CD14-positive monocyte (primary cell): ENCODE data around the gene CNOT3. TPM values are rescaled to one million over a fixed set of nuclear protein-coding genes. Genes with fewer than 3 reads are reported as not detected.

Experiments
- DNase-seq, 3 donors: peaks; one replicate each; pipeline ENCODE4 v3.0.0-alpha.2; 2011 to 2022
- H2AFZ ChIP-seq: 2 replicates; pipeline ENCODE4 v1.6.0; 2012; ENCODE audit warnings: mild to moderate bottlenecking, low read depth, low read length, inconsistent platforms; ENCODE audit not compliant: insufficient read depth, poor library complexity, severe bottlenecking
- H3K27ac ChIP-seq, 2 donors: 1 replicate in 1 of 2; 2 replicates in 1 of 2; pipeline ENCODE4 v1.5.1; 2012 to 2013; ENCODE audit warnings: low read length in 2 of 2, control low read depth in 1 of 2, inconsistent platforms in 1 of 2, low read depth in 1 of 2, mild to moderate bottlenecking in 1 of 2
- H3K27me3 ChIP-seq, 2 donors: one replicate each; pipeline versions ENCODE4 v1.6.0 to v1.6.1; 2011 to 2013; ENCODE audit warnings: low read length in 2 of 2; ENCODE audit not compliant: control insufficient read depth in 2 of 2, insufficient read depth in 2 of 2
- H3K36me3 ChIP-seq, 2 donors: replicated peaks in 1 of 2; 1 replicate in 1 of 2; 2 replicates in 1 of 2; pipeline versions ENCODE4 v1.5.1 to v1.6.1; 2012 to 2013; ENCODE audit warnings: low read length in 2 of 2, control low read depth in 1 of 2, inconsistent platforms in 1 of 2, mild to moderate bottlenecking in 1 of 2; ENCODE audit not compliant: insufficient read depth in 2 of 2, control insufficient read depth in 1 of 2
- H3K4me1 ChIP-seq, 2 donors: 1 replicate in 1 of 2; 2 replicates in 1 of 2; pipeline versions ENCODE4 v1.5.1 to v1.6.1; 2012 to 2013; ENCODE audit warnings: low read length in 2 of 2, control low read depth in 1 of 2, inconsistent platforms in 1 of 2, mild to moderate bottlenecking in 1 of 2, moderate library complexity in 1 of 2; ENCODE audit not compliant: insufficient read depth in 2 of 2, control insufficient read depth in 1 of 2
- H3K4me2 ChIP-seq: replicated peaks from 2 replicates; pipeline ENCODE3; 2012; ENCODE audit warnings: low read length, moderate library complexity, mild to moderate bottlenecking; ENCODE audit not compliant: poor library complexity, severe bottlenecking; ENCODE audit errors: extremely low read depth
- H3K4me3 ChIP-seq, 3 experiments: fragments of 200-600 bp in 1 of 3; sonication (generic) in 1 of 3; replicated peaks in 1 of 3; 1 replicate in 2 of 3; 2 replicates in 1 of 3; pipeline ENCODE4 v1.5.1; 2011 to 2013; ENCODE audit warnings: low read length in 3 of 3, mild to moderate bottlenecking in 3 of 3, control low read depth in 2 of 3, low read depth in 2 of 3, inconsistent platforms in 1 of 3, moderate library complexity in 1 of 3
- H3K79me2 ChIP-seq: 2 replicates; pipeline ENCODE4 v1.6.0; 2012; ENCODE audit warnings: mild to moderate bottlenecking, control low read depth, inconsistent platforms, low read length, moderate library complexity; ENCODE audit not compliant: insufficient read depth
- H3K9ac ChIP-seq: 2 replicates; pipeline ENCODE4 v1.6.0; 2017; ENCODE audit warnings: low read length, mild to moderate bottlenecking; ENCODE audit not compliant: insufficient read depth, poor library complexity, severe bottlenecking
- H3K9me3 ChIP-seq, 2 donors: replicated peaks in 1 of 2; 1 replicate in 1 of 2; 2 replicates in 1 of 2; pipeline versions ENCODE4 v1.5.1 to v1.6.1; 2012 to 2013; ENCODE audit warnings: low read length in 2 of 2, control low read depth in 1 of 2; ENCODE audit not compliant: control insufficient read depth in 1 of 2, insufficient read depth in 1 of 2
- H4K20me1 ChIP-seq: 2 replicates; pipeline ENCODE4 v1.6.0; 2012; ENCODE audit warnings: mild to moderate bottlenecking, low read length, control low read depth, moderate library complexity; ENCODE audit not compliant: insufficient read depth
- H3K27ac Mint-ChIP-seq, 7 donors: one replicate each; pipeline ENCODE4 v1.8.0; 2020; ENCODE audit warnings: mild to moderate bottlenecking in 7 of 7, mixed read lengths in 7 of 7, moderate library complexity in 6 of 7, inconsistent platforms in 2 of 7
- H3K27me3 Mint-ChIP-seq, 3 donors: one replicate each; pipeline ENCODE4 v1.8.0; 2021 to 2022; ENCODE audit warnings: low read depth in 3 of 3, mild to moderate bottlenecking in 3 of 3, mixed read lengths in 3 of 3, moderate library complexity in 3 of 3, inconsistent platforms in 1 of 3
- H3K36me3 Mint-ChIP-seq, 2 donors: one replicate each; pipeline ENCODE4 v1.8.0; 2020; ENCODE audit warnings: mixed read lengths in 2 of 2, inconsistent platforms in 1 of 2, mild to moderate bottlenecking in 1 of 2
- H3K4me1 Mint-ChIP-seq: one replicate; pipeline ENCODE4 v1.8.0; 2020; ENCODE audit warnings: mild to moderate bottlenecking, mixed read lengths
- H3K4me3 Mint-ChIP-seq, 2 donors: one replicate each; pipeline ENCODE4 v1.8.0; 2020; ENCODE audit warnings: mild to moderate bottlenecking in 2 of 2, mixed read lengths in 2 of 2, moderate library complexity in 1 of 2
- H3K9me3 Mint-ChIP-seq, 7 donors: one replicate each; pipeline ENCODE4 v1.8.0; 2020 to 2022; ENCODE audit warnings: mixed read lengths in 7 of 7, mild to moderate bottlenecking in 6 of 7, moderate library complexity in 6 of 7, inconsistent platforms in 2 of 7
- CTCF ChIP-seq: fragments of 200-600 bp; IDR thresholded peaks from one replicate; pipeline ENCODE4 v1.8.0; 2022; ENCODE audit warnings: antibody characterized with exemption, mild to moderate bottlenecking
- WGBS: methylation state at CpG from one replicate; pipeline ENCODE4 v1.1.5; 2013; ENCODE audit warnings: missing lambda C conversion rate; ENCODE audit not compliant: insufficient coverage; 5-methylcytosine and 5-hydroxymethylcytosine counted together
- intact Hi-C, 2 donors: fragments of 100-400 bp; cut with micrococcal nuclease; formaldehyde crosslinking; loops; one replicate each; pipeline versions ENCODE4 v1.15.0 to v1.15.1; 2023
- polyA plus RNA-seq, 3 donors: library from polyadenylated mRNA; depleted of rRNA in 1 of 3; unstranded in 2 of 3; stranded (reverse) in 1 of 3; fragments of 300-500 nt in 2 of 3; fragments of >200 nt in 1 of 3; fragmentation: Illumina TruSeq in 2 of 3; gene quantifications; 1 replicate in 2 of 3; 2 replicates in 1 of 3; pipeline ENCODE4 v1.2.3, GENCODE V29; 2012 to 2021

The CNOT3 gene
- polyA plus RNA-seq, 3 donors = 3.0 to 22.5 (median 4.2) TPM

DNA sequence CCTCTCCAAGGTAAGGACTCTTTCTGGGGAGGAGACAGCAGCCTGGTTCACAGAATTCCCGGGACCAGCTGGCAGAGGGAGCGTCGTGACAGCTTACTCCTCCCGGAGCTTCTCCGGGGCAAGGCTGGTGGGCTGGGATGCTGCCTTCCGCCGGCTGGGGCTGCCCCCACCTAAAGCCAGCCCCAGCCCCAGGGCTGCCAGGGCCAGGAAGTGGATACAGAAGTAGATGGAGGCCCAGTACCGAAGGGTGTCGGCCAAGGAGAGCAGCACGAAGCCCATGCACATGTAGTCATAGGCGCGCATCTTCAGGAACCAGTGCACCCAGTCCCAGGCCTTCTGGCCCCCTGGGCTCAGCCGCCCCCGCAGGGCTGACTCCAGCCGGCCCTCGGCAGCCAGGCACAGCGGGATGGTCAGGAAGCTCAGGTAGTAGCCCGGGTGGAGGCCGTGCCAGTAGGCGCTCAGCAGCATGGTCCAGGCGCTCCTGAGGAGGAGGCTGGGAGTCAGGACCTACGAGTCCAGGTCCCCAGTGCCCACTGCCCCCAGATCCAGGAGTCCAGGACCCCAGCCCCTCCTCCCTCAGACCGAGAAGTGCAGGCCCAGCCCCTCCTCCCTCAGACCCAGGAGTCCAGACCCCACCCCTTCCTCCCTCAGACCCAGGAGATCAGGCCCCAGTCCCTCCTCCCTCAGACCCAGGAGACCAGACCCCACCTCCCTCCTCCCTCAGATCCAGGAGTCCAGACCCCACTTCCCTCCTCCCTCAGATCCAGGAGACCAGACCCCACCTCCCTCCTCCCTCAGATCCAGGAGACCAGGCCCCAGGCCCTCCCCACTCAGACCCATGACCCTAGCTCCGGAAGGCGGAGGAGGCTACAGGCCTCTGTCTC lies 36.6 kb downstream of the CNOT3 start:
- H3K9me3 Mint-ChIP-seq = peaks cover 0 to 4% (median 0%) of the 10 kb centered on the region in 7 donors
- Histone ChIP-seq H3K9ac (no peak overlapping the region), H4K20me1 (peaks cover 11% of the 10 kb centered on the region), H3K27ac (no peak overlapping the region), H3K27me3 (no peaks in the 10 kb centered on the region), H3K79me2 (no peaks in the 10 kb centered on the region), H3K4me1 (peaks cover 14 to 21% of the 10 kb centered on the region in 2 donors), H3K4me2 (no peak overlapping the region), H2AFZ (no peak overlapping the region), H3K36me3 (peaks cover 20 to 24% of the 10 kb centered on the region in 2 donors), H3K9me3 (no peaks in the 10 kb centered on the region), H3K4me3 (no peak overlapping the region)
- peaks cover 18% of the 10 kb centered on the region for H3K4me1 Mint-ChIP-seq
- no peak for DNase-seq
- no peak overlapping the region for H3K4me3 Mint-ChIP-seq
- intact Hi-C loops = loop anchor here in 1 of 2 donors (5.0 kb wide), 1 partner anchor 153 kb away; no protein-coding TSS in a partner anchor
- no peak for TF ChIP-seq CTCF
- no peak overlapping the region for H3K27ac Mint-ChIP-seq
- 86% methylated on average over 24 of the region's 25 CpGs for WGBS
- peaks cover 22 to 46% of the 10 kb centered on the region in 2 donors for H3K36me3 Mint-ChIP-seq
- H3K27me3 Mint-ChIP-seq = peaks cover 0 to 8% (median 0%) of the 10 kb centered on the region in 3 donors

- Histone ChIP-seq H3K27ac (peak overlapping the region in 1 of 2 donors; percentile 5), H3K9me3 (no peaks in the 10 kb centered on the region), H3K4me3 (no peak overlapping the region), H3K9ac (no peak overlapping the region), H3K36me3 (peaks cover 50 to 56% of the 10 kb centered on the region in 2 donors), H3K27me3 (no peaks in the 10 kb centered on the region), H3K4me2 (no peak overlapping the region), H3K4me1 (peaks cover 3 to 7% of the 10 kb centered on the region in 2 donors), H3K79me2 (peaks cover under 1% of the 10 kb centered on the region), H2AFZ (no peak overlapping the region), H4K20me1 (peaks cover 39% of the 10 kb centered on the region)
- peaks cover 3% of the 10 kb centered on the region for H3K4me1 Mint-ChIP-seq
- 96% methylated on average over 16 of the region's 23 CpGs for WGBS
- intact Hi-C loops = no loop called here
- no peak overlapping the region for H3K4me3 Mint-ChIP-seq
- peaks cover 0 to 2% (median 0%) of the 10 kb centered on the region in 7 donors for H3K9me3 Mint-ChIP-seq
- peaks cover 0 to 3% (median 0%) of the 10 kb centered on the region in 3 donors for H3K27me3 Mint-ChIP-seq
- no peak for TF ChIP-seq CTCF
- no peak for DNase-seq
- H3K27ac Mint-ChIP-seq = peak overlapping the region in 2 of 7 donors; percentile 40 to 66
- peaks cover 47 to 82% of the 10 kb centered on the region in 2 donors for H3K36me3 Mint-ChIP-seq
Observed at GRCh38 chr19:54178581-54179261, 41.2 kb downstream of the CNOT3 start.
